ENCODE data around the gene SLC6A11.

DNA sequence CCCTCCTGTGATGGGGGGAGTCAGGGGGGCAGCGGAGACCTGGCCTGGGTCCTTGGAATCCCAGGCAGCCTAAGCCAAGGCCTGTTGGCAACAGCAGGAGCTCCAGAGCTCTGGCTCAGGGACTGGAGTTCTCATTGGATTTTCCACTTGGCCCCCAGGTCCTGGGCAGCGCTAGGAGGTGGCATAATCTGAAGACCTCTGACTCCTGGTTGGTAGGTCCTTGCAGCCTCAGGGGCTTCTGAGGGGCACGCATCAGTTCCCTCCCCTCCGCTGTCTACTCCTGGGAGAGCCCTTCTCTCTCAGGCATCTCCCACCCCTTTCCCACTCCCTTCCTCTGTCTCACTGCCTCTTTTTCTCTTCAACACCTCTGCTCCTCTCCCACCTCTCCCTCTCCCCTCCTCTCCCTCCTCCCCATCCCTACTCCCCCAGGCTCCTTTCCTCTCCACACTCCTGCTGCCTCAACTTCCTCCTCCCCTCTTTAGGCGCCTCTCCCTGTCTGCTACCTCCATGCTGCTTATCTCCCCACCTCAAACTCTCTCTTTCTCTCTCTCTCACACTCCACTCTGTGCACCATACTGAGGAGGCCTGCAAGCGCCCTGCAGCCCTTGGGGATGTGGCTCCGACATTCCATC is 135.4 kb downstream of the SLC6A11 start:
- TF ChIP-seq POLR2A (IDR thresholded peaks at IDR 0.05): no peak
- TF ChIP-seq, protein P1, sequence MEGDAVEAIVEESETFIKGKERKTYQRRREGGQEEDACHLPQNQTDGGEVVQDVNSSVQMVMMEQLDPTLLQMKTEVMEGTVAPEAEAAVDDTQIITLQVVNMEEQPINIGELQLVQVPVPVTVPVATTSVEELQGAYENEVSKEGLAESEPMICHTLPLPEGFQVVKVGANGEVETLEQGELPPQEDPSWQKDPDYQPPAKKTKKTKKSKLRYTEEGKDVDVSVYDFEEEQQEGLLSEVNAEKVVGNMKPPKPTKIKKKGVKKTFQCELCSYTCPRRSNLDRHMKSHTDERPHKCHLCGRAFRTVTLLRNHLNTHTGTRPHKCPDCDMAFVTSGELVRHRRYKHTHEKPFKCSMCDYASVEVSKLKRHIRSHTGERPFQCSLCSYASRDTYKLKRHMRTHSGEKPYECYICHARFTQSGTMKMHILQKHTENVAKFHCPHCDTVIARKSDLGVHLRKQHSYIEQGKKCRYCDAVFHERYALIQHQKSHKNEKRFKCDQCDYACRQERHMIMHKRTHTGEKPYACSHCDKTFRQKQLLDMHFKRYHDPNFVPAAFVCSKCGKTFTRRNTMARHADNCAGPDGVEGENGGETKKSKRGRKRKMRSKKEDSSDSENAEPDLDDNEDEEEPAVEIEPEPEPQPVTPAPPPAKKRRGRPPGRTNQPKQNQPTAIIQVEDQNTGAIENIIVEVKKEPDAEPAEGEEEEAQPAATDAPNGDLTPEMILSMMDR (IDR thresholded peaks at IDR 0.05): no peak
